ENCODE results near the gene ATG2B.

- TF ChIP-seq EP300 (IDR thresholded peaks at IDR 0.05) (no peak), POLR2A (IDR thresholded peaks at IDR 0.05) (no peak), CTCF (IDR thresholded peaks at IDR 0.05) (no peak)
Observed at GRCh38 chr14:96399405-96399804, 36.3 kb upstream of the ATG2B start.

Measured in tibial nerve (tissue), 4 donors.